Cardiac fibroblast (primary cell): Measurements from ENCODE around the gene RBPJL.

ENCODE experiments used
- DNase-seq, 2 donors: peaks; one replicate each; pipeline versions ENCODE4 v3.0.0 to v3.0.0-alpha.2; 2010; ENCODE audit warnings: low read depth in 2 of 2
- H3K4me3 ChIP-seq, 2 donors: replicated peaks in 1 of 2; 1 replicate in 1 of 2; 2 replicates in 1 of 2; pipeline ENCODE4 v1.5.1; 2011; ENCODE audit warnings: low read depth in 2 of 2, low read length in 2 of 2, mild to moderate bottlenecking in 2 of 2, moderate library complexity in 1 of 2
- CTCF ChIP-seq: IDR thresholded peaks from one replicate; pipeline ENCODE4 v1.5.1; 2011; ENCODE audit warnings: low read depth, mild to moderate bottlenecking, low read length, inconsistent platforms

RBPJL gene

GRCh38 chr20:45365444-45365970, 58.9 kb downstream of the RBPJL start:
- TF ChIP-seq CTCF: no peak
- DNase-seq: no peak
- no peak overlapping the region for H3K4me3 ChIP-seq

DNA sequence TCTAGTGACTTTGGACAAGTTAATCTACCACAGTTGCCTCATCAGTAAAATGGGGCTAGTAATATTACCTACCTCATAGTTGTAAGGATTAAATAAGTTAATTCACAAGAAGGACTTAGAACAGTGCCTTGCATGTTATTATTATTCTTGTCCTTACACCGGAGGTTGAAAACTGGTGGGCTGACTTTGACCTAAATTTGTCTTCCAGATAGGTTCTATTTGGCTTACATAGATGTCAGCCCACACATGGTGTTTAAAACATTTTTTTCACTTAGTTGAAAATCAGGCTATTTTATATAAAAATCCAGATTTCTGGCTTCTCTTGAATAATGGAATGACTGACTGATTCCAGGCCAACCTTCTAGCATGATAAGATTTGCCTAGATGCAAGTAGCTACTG, 59.6 kb downstream of the RBPJL start:
- no peak for TF ChIP-seq CTCF
- H3K4me3 ChIP-seq: no peak overlapping the region
- DNase-seq: no peak

- no peak for TF ChIP-seq CTCF
- no peak for DNase-seq
- no peak overlapping the region for H3K4me3 ChIP-seq
Observed at GRCh38 chr20:45366631-45367030, 60.0 kb downstream of the RBPJL start.

DNA sequence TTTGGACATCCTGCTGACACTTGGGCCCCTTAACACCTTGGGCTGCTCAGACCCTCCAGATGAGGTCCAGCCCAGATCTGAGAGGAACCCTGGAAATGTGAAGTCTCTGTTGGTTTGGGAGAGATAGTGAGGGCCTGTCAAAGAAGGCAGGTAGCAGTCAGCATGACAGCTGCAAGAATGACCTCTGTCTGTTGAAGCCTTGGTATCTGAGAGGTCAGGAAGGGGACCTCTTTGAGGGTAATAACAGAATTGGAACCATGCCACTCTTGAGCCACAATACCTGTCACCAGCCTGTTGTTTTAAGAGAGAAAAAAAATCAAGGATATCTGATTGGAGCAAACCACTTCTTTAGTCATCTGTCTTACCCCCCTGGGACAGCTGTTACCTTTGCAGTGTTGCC, 60.5 kb downstream of the RBPJL start:
- H3K4me3 ChIP-seq: no peak overlapping the region
- TF ChIP-seq CTCF: no peak
- DNase-seq: no peak
